Heart left ventricle (tissue), 16 donors: ENCODE results near the gene NEDD4L. TPM values are rescaled to one million over a fixed set of nuclear protein-coding genes. Genes with fewer than 3 reads are reported as not detected.

Experiments
- ATAC-seq, 4 donors: fragments of 200-7000 bp; cut with Tn5 transposase; one replicate each; pipeline ENCODE4 v1.9.1; 2020 to 2022; ENCODE audit warnings: moderate library complexity in 4 of 4, mild to moderate bottlenecking in 3 of 4, moderate number of reproducible peaks in 1 of 4
- DNase-seq, 5 donors: peaks; one replicate each; pipeline ENCODE4 v3.0.0-alpha.2; 2020
- H3K27ac ChIP-seq, 12 donors: fragments of 200-600 bp; sonication (generic) in 4 of 12; one replicate each; pipeline versions ENCODE4 v1.5.0 to v1.8.0; 2016 to 2022; ENCODE audit warnings: mild to moderate bottlenecking in 2 of 12
- H3K27me3 ChIP-seq, 9 donors: fragments of 200-600 bp; sonication (generic) in 2 of 9; one replicate each; pipeline versions ENCODE4 v1.5.1 to v1.8.0; 2016 to 2022; ENCODE audit warnings: mild to moderate bottlenecking in 3 of 9
- H3K36me3 ChIP-seq, 9 donors: fragments of 200-600 bp; sonication (generic) in 2 of 9; one replicate each; pipeline versions ENCODE4 v1.5.0 to v1.8.0; 2018 to 2022; ENCODE audit warnings: mild to moderate bottlenecking in 2 of 9
- H3K4me1 ChIP-seq, 12 donors: fragments of 200-600 bp; sonication (generic) in 4 of 12; one replicate each; pipeline versions ENCODE4 v1.5.0 to v1.8.0; 2016 to 2022; ENCODE audit warnings: mild to moderate bottlenecking in 3 of 12
- H3K4me3 ChIP-seq, 12 donors: fragments of 200-600 bp; sonication (generic) in 4 of 12; one replicate each; pipeline versions ENCODE4 v1.5.0 to v1.8.0; 2017 to 2022; ENCODE audit warnings: mild to moderate bottlenecking in 9 of 12, moderate library complexity in 4 of 12
- H3K9me3 ChIP-seq, 12 donors: fragments of 200-600 bp; sonication (generic) in 4 of 12; one replicate each; pipeline versions ENCODE4 v1.5.0 to v1.8.0; 2016 to 2022; ENCODE audit warnings: mild to moderate bottlenecking in 1 of 12
- POLR2A ChIP-seq, 2 donors: fragments of 450-650 bp; IDR thresholded peaks; one replicate each; pipeline ENCODE4 v1.6.1; 2017; ENCODE audit warnings: antibody characterized with exemption in 2 of 2, mild to moderate bottlenecking in 2 of 2, moderate library complexity in 2 of 2
- WGBS, 4 donors: extraction: QIAGEN DNeasy Blood & Tissue Kit in 2 of 4; methylation state at CpG; one replicate each; pipeline versions ENCODE4 v1.1.5 to v1.1.7; 2013 to 2018; 5-methylcytosine and 5-hydroxymethylcytosine counted together
- intact Hi-C, 10 donors: fragments of 100-400 bp; cut with DNase I; formaldehyde crosslinking; loops; one replicate each; pipeline versions ENCODE4 v1.11.1 to v1.14.2; 2022
- polyA plus RNA-seq, 2 donors: library from polyadenylated mRNA; stranded (reverse); fragments of 200-250 nt; gene quantifications; one replicate each; pipeline ENCODE4 v1.2.3, GENCODE V29; 2013
- total RNA-seq, 9 donors: library from RNA; depleted of rRNA in 2 of 9; stranded (reverse); fragments of >200 nt in 2 of 9; fragmentation: NEBNext Ultra II Directional in 3 of 9; extraction: Animal tissue kit (Norgen Biotek cat#: 25700) in 3 of 9; gene quantifications; one replicate each; pipeline versions ENCODE4 v1.1.0 to v1.2.4, GENCODE V29; 2016 to 2023
- TF ChIP-seq, protein P1 (sequence below), 12 donors: fragments of 200-600 bp; sonication (generic) in 4 of 12; IDR thresholded peaks; one replicate each; pipeline versions ENCODE4 v1.5.0 to v1.8.0; 2018 to 2022; ENCODE audit warnings: antibody characterized with exemption in 12 of 12, mild to moderate bottlenecking in 5 of 12
- donor health status: ischemic (EF 13 %, LVEDD 7.1; RV severe dilation, severe dysfunction).
- donor health status: healthy with polysubstance abuse.
- donor health status: DM: no; HTN: yes; CAD: no.
- donor health status: DM: no; HTN: no; CAD: no.
- donor health status: ischemic (EF 25% LVEDD 6.9; RV normal size, moderate dysfunction).
- donor health status: ischemic (EF 25% LVEDD 5.7; RV mildly dilated, moderate dysfunction).
- donor health status: healthy.
- donor health status: DM: yes; HTN: yes; CAD: no.
- donor health status: ischemic (EF 35%, LVEDD 5.7; RV mildly dilated, moderate dysfunction).
- donor health status: nonischemic (EF 11% LVEDD 7.7; RV severe dilation, severe dysfunction).
- donor health status: DM: yes; HTN: yes; CAD: no.
- donor health status: PGD.
- donor health status: ischemic (EF 29% LVEDD 5.4; RV normal size, mild dysfunction).
- donor health status: nonischemic (EF 23%, LVEDD 6.1; RV moderate dilation, normal function).

Gene NEDD4L
- total and polyA plus RNA-seq, 11 donors, result 14.7 to 64.1 (median 51.7) TPM

DNA sequence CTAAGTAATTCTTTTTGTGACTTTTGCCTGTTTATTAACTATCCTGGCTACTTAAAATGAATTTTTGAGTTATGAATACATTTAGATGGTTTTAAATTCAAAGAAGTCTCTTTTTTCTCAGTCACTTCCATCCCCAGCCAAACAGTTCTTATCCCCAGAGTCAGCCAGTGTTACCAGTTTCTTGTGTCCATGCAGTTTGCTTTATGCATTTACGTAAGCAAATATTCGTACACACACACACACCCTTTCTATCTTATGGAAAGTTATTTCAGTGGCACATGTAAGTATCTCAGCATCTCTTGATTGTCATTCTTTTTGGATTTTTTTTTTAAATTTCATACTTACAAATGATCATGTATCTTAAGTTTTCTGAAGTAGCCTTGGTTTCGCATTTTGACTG lies 113.2 kb downstream of the NEDD4L start:
- TF ChIP-seq, protein P1, sequence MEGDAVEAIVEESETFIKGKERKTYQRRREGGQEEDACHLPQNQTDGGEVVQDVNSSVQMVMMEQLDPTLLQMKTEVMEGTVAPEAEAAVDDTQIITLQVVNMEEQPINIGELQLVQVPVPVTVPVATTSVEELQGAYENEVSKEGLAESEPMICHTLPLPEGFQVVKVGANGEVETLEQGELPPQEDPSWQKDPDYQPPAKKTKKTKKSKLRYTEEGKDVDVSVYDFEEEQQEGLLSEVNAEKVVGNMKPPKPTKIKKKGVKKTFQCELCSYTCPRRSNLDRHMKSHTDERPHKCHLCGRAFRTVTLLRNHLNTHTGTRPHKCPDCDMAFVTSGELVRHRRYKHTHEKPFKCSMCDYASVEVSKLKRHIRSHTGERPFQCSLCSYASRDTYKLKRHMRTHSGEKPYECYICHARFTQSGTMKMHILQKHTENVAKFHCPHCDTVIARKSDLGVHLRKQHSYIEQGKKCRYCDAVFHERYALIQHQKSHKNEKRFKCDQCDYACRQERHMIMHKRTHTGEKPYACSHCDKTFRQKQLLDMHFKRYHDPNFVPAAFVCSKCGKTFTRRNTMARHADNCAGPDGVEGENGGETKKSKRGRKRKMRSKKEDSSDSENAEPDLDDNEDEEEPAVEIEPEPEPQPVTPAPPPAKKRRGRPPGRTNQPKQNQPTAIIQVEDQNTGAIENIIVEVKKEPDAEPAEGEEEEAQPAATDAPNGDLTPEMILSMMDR (IDR thresholded peaks at IDR 0.05), result no peak
- TF ChIP-seq POLR2A (IDR thresholded peaks at IDR 0.05), result no peak
- Histone ChIP-seq H3K9me3 (no peaks in the 10 kb centered on the region), H3K4me1 (no peaks in the 10 kb centered on the region), H3K27me3 (no peaks in the 10 kb centered on the region), H3K27ac (no peak overlapping the region), H3K4me3 (no peak overlapping the region), H3K36me3 (no peaks in the 10 kb centered on the region)
- ATAC-seq, result no peak
- intact Hi-C loops, result no loop called here
- WGBS, 4 donors, result 91 to 98% (median 97%) methylated on average over 3 of the region's 3 CpGs
- DNase-seq, result no peak

DNA sequence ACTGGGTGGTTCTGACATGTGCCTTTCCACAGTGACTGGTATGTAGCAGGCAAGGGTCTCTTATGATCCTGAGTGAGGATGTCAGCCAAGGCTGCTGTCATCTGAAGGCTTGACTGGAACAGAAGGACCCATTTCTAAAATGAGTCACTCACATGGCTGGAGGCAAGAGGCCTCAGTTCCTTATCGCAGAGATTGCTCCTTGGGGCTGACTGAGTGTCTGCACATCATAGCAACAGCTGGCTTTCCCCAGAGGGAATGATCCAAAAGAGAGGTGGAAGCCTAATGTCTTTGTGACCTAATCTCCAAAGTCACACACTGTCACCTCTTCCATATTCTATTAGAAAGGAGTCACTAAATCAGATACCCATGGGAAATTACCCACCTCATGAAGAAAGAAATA lies 114.0 kb downstream of the NEDD4L start:
- no peak for DNase-seq
- Histone ChIP-seq H3K4me1 (no peaks in the 10 kb centered on the region), H3K4me3 (no peak overlapping the region), H3K9me3 (no peaks in the 10 kb centered on the region), H3K36me3 (no peaks in the 10 kb centered on the region), H3K27me3 (no peaks in the 10 kb centered on the region), H3K27ac (no peak overlapping the region)
- ATAC-seq, result no peak
- WGBS, 4 donors, result 68 to 100% (median 78%) methylated on average over 1 of the region's 1 CpG
- TF ChIP-seq, protein P1 (IDR thresholded peaks at IDR 0.05), result no peak
- TF ChIP-seq POLR2A (IDR thresholded peaks at IDR 0.05), result no peak
- intact Hi-C loops, result no loop called here

DNA sequence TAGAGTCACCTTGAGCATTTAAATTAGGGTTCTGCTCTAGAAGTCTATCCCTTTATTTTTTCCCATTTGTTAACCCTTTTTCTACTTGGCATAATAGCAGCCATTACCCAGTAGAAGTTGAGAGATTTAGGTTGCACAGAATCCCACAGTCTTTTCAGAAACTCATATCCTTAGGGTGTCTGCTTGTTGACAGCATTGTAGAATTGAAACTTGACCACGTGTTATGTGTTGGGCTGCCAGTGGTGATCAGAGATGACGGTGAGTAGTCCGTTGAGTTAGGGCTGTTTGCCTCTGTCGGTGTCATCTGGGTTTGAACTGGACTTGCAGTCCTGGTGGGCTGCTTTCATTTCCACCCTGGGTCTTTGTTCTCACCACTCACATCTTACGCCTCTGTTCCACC lies 114.4 kb downstream of the NEDD4L start:
- Histone ChIP-seq H3K4me3 (no peak overlapping the region), H3K27me3 (no peaks in the 10 kb centered on the region), H3K36me3 (no peaks in the 10 kb centered on the region), H3K9me3 (no peaks in the 10 kb centered on the region), H3K27ac (no peak overlapping the region), H3K4me1 (no peaks in the 10 kb centered on the region)
- DNase-seq (no peak), ATAC-seq (no peak)
- 92 to 97% (median 93%) methylated on average over 5 of the region's 5 CpGs for WGBS, 4 donors
- intact Hi-C loops, result no loop called here
- TF ChIP-seq POLR2A (IDR thresholded peaks at IDR 0.05), result no peak
- TF ChIP-seq, protein P1 (IDR thresholded peaks at IDR 0.05), result no peak

DNA sequence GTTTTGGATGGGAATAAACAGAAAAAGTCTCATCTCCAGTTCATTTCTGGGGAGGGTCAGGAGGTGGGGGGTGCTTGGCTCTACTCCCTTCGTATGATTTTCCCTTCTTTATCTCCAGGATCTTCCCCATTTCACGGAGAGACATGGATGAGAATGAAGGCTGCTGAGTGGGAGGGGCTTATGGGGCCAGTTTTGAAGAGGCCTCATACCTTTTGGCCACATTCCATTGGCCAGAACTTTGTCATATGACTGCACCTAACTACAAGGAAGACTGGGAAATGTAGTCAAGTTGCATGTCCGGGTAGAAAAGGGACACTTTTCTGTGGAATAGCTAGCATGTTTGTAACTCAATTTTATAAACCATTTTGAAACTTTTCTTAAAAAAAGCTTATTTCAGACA lies 117.6 kb downstream of the NEDD4L start:
- Histone ChIP-seq H3K36me3 (no peaks in the 10 kb centered on the region), H3K27ac (no peak overlapping the region), H3K4me1 (no peaks in the 10 kb centered on the region), H3K4me3 (no peak overlapping the region), H3K9me3 (no peaks in the 10 kb centered on the region), H3K27me3 (no peaks in the 10 kb centered on the region)
- intact Hi-C loops, result no loop called here
- WGBS, 4 donors, result 55 to 59% (median 58%) methylated on average over 3 of the region's 3 CpGs
- TF ChIP-seq, protein P1 (IDR thresholded peaks at IDR 0.05), result no peak
- TF ChIP-seq POLR2A (IDR thresholded peaks at IDR 0.05), result no peak
- no peak for ATAC-seq
- no peak for DNase-seq
